HG03378 (cell line): ENCODE data around the gene ZMIZ1.

Experiments used
- ATAC-seq: cut with Tn5 transposase; IDR thresholded peaks from one replicate; pipeline ENCODE4 v1.9.1; 2021; ENCODE audit warnings: mild to moderate bottlenecking, moderate library complexity; ENCODE audit not compliant: unreplicated experiment

Gene ZMIZ1

GRCh38 chr10:79292891-79293746 lies 224.4 kb downstream of the ZMIZ1 start:
- no peak for ATAC-seq

- no peak for ATAC-seq
Measured at GRCh38 chr10:79293841-79294581, 225.2 kb downstream of the ZMIZ1 start.

- ATAC-seq, result no peak
Measured at GRCh38 chr10:79295563-79295962, 226.8 kb downstream of the ZMIZ1 start.

- ATAC-seq, result no peak
Measured at GRCh38 chr10:79296431-79296830, 227.7 kb downstream of the ZMIZ1 start.

GRCh38 chr10:79298403-79299244 lies 229.9 kb downstream of the ZMIZ1 start:
- no peak for ATAC-seq

GRCh38 chr10:79299397-79300241 lies 230.9 kb downstream of the ZMIZ1 start:
- ATAC-seq, result no peak

- ATAC-seq, result no peak
Measured at GRCh38 chr10:79300711-79301110, 231.9 kb downstream of the ZMIZ1 start.

GRCh38 chr10:79301754-79302530 lies 233.2 kb downstream of the ZMIZ1 start:
- ATAC-seq, result no peak

GRCh38 chr10:79303631-79304478 lies 235.1 kb downstream of the ZMIZ1 start:
- no peak for ATAC-seq

GRCh38 chr10:79304479-79305087 lies 235.8 kb downstream of the ZMIZ1 start:
- no peak for ATAC-seq

GRCh38 chr10:79305515-79305914 lies 236.7 kb downstream of the ZMIZ1 start:
- no peak for ATAC-seq

GRCh38 chr10:79305988-79306387 lies 237.2 kb downstream of the ZMIZ1 start:
- ATAC-seq, result no peak

- no peak for ATAC-seq
Measured at GRCh38 chr10:79306644-79307220, 238.0 kb downstream of the ZMIZ1 start.

- ATAC-seq, result no peak
Measured at GRCh38 chr10:79308016-79308415, 239.2 kb downstream of the ZMIZ1 start.

- no peak for ATAC-seq
Measured at GRCh38 chr10:79308969-79309665, 240.4 kb downstream of the ZMIZ1 start.

GRCh38 chr10:79310200-79310865 lies 241.6 kb downstream of the ZMIZ1 start:
- no peak for ATAC-seq
